IPS-15b (cell line): ENCODE results near the gene FBF1.
"Not testable (repeated sequence)": the region's sequence is repeated elsewhere in the genome, so short reads cannot be mapped to it uniquely, and the experiment has no call there.

Experiments
- H3K27me3 ChIP-seq: one replicate; pipeline ENCODE4 v1.6.1; 2013; ENCODE audit warnings: low read length; ENCODE audit not compliant: control insufficient read depth, insufficient read depth
- H3K36me3 ChIP-seq: one replicate; pipeline ENCODE4 v1.6.1; 2013; ENCODE audit warnings: low read length; ENCODE audit not compliant: control insufficient read depth, insufficient read depth
- H3K4me1 ChIP-seq: one replicate; pipeline ENCODE4 v1.6.1; 2013; ENCODE audit warnings: mild to moderate bottlenecking, low read length; ENCODE audit not compliant: control insufficient read depth, insufficient read depth
- H3K4me3 ChIP-seq: one replicate; pipeline ENCODE4 v1.5.1; 2013; ENCODE audit warnings: low read depth, low read length
- H3K9ac ChIP-seq: one replicate; pipeline ENCODE4 v1.6.1; 2013; ENCODE audit warnings: low read depth, mild to moderate bottlenecking, low read length
- H3K9me3 ChIP-seq: one replicate; pipeline ENCODE4 v1.6.1; 2013; ENCODE audit warnings: mild to moderate bottlenecking, low read length; ENCODE audit not compliant: control insufficient read depth, insufficient read depth

Gene FBF1

GRCh38 chr17:75889454-75889853 lies 51.4 kb downstream of the FBF1 start:
- no peak overlapping the region for H3K4me3 ChIP-seq
- H3K27me3 ChIP-seq = no peaks in the 10 kb centered on the region
- no peak overlapping the region for H3K9ac ChIP-seq
- no peaks in the 10 kb centered on the region for H3K9me3 ChIP-seq
- H3K36me3 ChIP-seq = peaks cover 19% of the 10 kb centered on the region
- H3K4me1 ChIP-seq = peaks cover 2% of the 10 kb centered on the region

GRCh38 chr17:75888484-75888883 lies 52.4 kb downstream of the FBF1 start:
- no peaks in the 10 kb centered on the region for H3K27me3 ChIP-seq
- no peak overlapping the region for H3K4me3 ChIP-seq
- H3K9me3 ChIP-seq = no peaks in the 10 kb centered on the region
- H3K4me1 ChIP-seq = no peaks in the 10 kb centered on the region
- H3K36me3 ChIP-seq = peaks cover 19% of the 10 kb centered on the region
- no peak overlapping the region for H3K9ac ChIP-seq

- H3K36me3 ChIP-seq, H3K9me3 ChIP-seq, H3K9ac ChIP-seq, H3K4me1 ChIP-seq, H3K4me3 ChIP-seq, H3K27me3 ChIP-seq: not testable (repeated sequence)
Measured at GRCh38 chr17:75885860-75886259, 55.0 kb downstream of the FBF1 start.

- H3K9me3 ChIP-seq = no peaks in the 10 kb centered on the region
- no peaks in the 10 kb centered on the region for H3K27me3 ChIP-seq
- peaks cover 3% of the 10 kb centered on the region for H3K36me3 ChIP-seq
- H3K4me3 ChIP-seq = no peak overlapping the region
- no peak overlapping the region for H3K9ac ChIP-seq
- H3K4me1 ChIP-seq = no peaks in the 10 kb centered on the region
Measured at GRCh38 chr17:75885431-75885830, 55.4 kb downstream of the FBF1 start.

- H3K9me3 ChIP-seq = no peaks in the 10 kb centered on the region
- peaks cover 12% of the 10 kb centered on the region for H3K27me3 ChIP-seq
- no peak overlapping the region for H3K9ac ChIP-seq
- no peaks in the 10 kb centered on the region for H3K36me3 ChIP-seq
- no peaks in the 10 kb centered on the region for H3K4me1 ChIP-seq
- H3K4me3 ChIP-seq = no peak overlapping the region
Measured at GRCh38 chr17:75881678-75882454, 59.0 kb downstream of the FBF1 start.

- no peak overlapping the region for H3K4me3 ChIP-seq
- no peaks in the 10 kb centered on the region for H3K9me3 ChIP-seq
- no peaks in the 10 kb centered on the region for H3K36me3 ChIP-seq
- no peaks in the 10 kb centered on the region for H3K4me1 ChIP-seq
- no peak overlapping the region for H3K9ac ChIP-seq
- H3K27me3 ChIP-seq = peaks cover 15% of the 10 kb centered on the region
Measured at GRCh38 chr17:75880266-75880665, 60.6 kb downstream of the FBF1 start.

- H3K36me3 ChIP-seq = no peaks in the 10 kb centered on the region
- no peaks in the 10 kb centered on the region for H3K4me1 ChIP-seq
- peak within 1 kb of the TSS; percentile 82 for H3K4me3 ChIP-seq
- no peaks in the 10 kb centered on the region for H3K9me3 ChIP-seq
- peaks cover 15% of the 10 kb centered on the region for H3K27me3 ChIP-seq
- H3K9ac ChIP-seq = peak within 1 kb of the TSS; percentile 8
Measured at GRCh38 chr17:75878174-75878998, 62.5 kb downstream of the FBF1 start, which contains the start of gene TRIM47. TRIM47 (minus strand) TSS chr17:75878581; CDS start chr17:75878548, 33 bp downstream.

- no peaks in the 10 kb centered on the region for H3K36me3 ChIP-seq
- H3K4me3 ChIP-seq = peak overlapping the region; percentile 82
- H3K4me1 ChIP-seq = no peaks in the 10 kb centered on the region
- peaks cover 15% of the 10 kb centered on the region for H3K27me3 ChIP-seq
- no peaks in the 10 kb centered on the region for H3K9me3 ChIP-seq
- H3K9ac ChIP-seq = peak overlapping the region; percentile 8
Measured at GRCh38 chr17:75877752-75878173, 63.1 kb downstream of the FBF1 start.

GRCh38 chr17:75876938-75877751 lies 63.7 kb downstream of the FBF1 start:
- no peaks in the 10 kb centered on the region for H3K36me3 ChIP-seq
- H3K9ac ChIP-seq = peak overlapping the region; percentile 8
- no peaks in the 10 kb centered on the region for H3K4me1 ChIP-seq

GRCh38 chr17:75876190-75876937 lies 64.5 kb downstream of the FBF1 start:
- no peak overlapping the region for H3K9ac ChIP-seq
- peak overlapping the region; percentile 18 for H3K4me3 ChIP-seq
- H3K27me3 ChIP-seq = peaks cover 15% of the 10 kb centered on the region

More at GRCh38 chr17:75876938-75877751, 63.7 kb downstream of the FBF1 start:
- Histone ChIP-seq H3K27me3 (peaks cover 15% of the 10 kb centered on the region), H3K4me3 (peak overlapping the region; percentile 82), H3K9me3 (no peaks in the 10 kb centered on the region)

GRCh38 chr17:75875940-75876189 lies 65.0 kb downstream of the FBF1 start:
- H3K27me3 ChIP-seq = peaks cover 15% of the 10 kb centered on the region
- H3K9ac ChIP-seq = no peak overlapping the region
- H3K36me3 ChIP-seq = no peaks in the 10 kb centered on the region
- H3K9me3 ChIP-seq = no peaks in the 10 kb centered on the region
- no peak overlapping the region for H3K4me3 ChIP-seq
- no peaks in the 10 kb centered on the region for H3K4me1 ChIP-seq

More at GRCh38 chr17:75876190-75876937, 64.5 kb downstream of the FBF1 start:
- Histone ChIP-seq H3K4me1 (no peaks in the 10 kb centered on the region), H3K9me3 (no peaks in the 10 kb centered on the region), H3K36me3 (no peaks in the 10 kb centered on the region)
